ENCODE measurements around the gene ANKIB1. TPM values are rescaled to one million over a fixed set of nuclear protein-coding genes. Genes with fewer than 3 reads are reported as not detected.

The ANKIB1 gene
- total RNA-seq, result 10 to 100 TPM; 27.1 to 38.1 (median 36.8) TPM

- WGBS, 2 donors, result 0 to 1% methylated on average over 50 to 58 of the region's 71 CpGs
- no peaks in the 10 kb centered on the region for H3K36me3 ChIP-seq
- peak; percentile 23 to 90 for TF ChIP-seq EP300 (IDR thresholded peaks at IDR 0.05)
- TF ChIP-seq CTCF (IDR thresholded peaks at IDR 0.05), result peak in 3 of 5 experiments; percentile 7 to 48 (median 36)
- peak; percentile 17 to 56 for TF ChIP-seq POLR2A (IDR thresholded peaks at IDR 0.05)
- H3K9me3 ChIP-seq, result no peaks in the 10 kb centered on the region
- H3K4me3 ChIP-seq, result peak within 1 kb of the TSS; percentile 83 to 99 (median 98)
- DNase-seq (ENCODE audit: low spot score in 2 of 2), result peak; percentile 71 to 74
- H3K27ac ChIP-seq, result peak within 1 kb of the TSS; percentile 89 to 97 (median 92)
- H3K27me3 ChIP-seq, result no peaks in the 10 kb centered on the region
- peaks cover 0 to 51% (median 18%) of the 10 kb centered on the region in 4 donors for H3K4me1 ChIP-seq
These were observed at the start of gene ANKIB1, which contains the start of gene KRIT1 for GRCh38 chr7:92245487-92246359. TSS of gene ANKIB1 (plus strand) at chr7:92245974. CDS start at chr7:92294979, 49,005 bp downstream. TSS of gene KRIT1 (minus strand) at chr7:92245914. CDS start at chr7:92242135, 3,779 bp downstream.

- no peaks in the 10 kb centered on the region for H3K27me3 ChIP-seq
- no peaks in the 10 kb centered on the region for H3K4me1 ChIP-seq
- TF ChIP-seq EP300 (IDR thresholded peaks at IDR 0.05) (no peak), CTCF (IDR thresholded peaks at IDR 0.05) (no peak), POLR2A (IDR thresholded peaks at IDR 0.05) (no peak)
- peaks cover 0 to 87% (median 0%) of the 10 kb centered on the region in 3 donors for H3K36me3 ChIP-seq
- DNase-seq (ENCODE audit: low spot score in 2 of 2), result no peak
- H3K9me3 ChIP-seq, result no peaks in the 10 kb centered on the region
- no peak overlapping the region for H3K4me3 ChIP-seq
- no peak overlapping the region for H3K27ac ChIP-seq
- 92 to 97% methylated on average over 1 of the region's 1 CpG for WGBS, 2 donors
These were observed 45.0 kb upstream of the ANKIB1 start for GRCh38 chr7:92200791-92201190.

GRCh38 chr7:92205987-92206386, 39.8 kb upstream of the ANKIB1 start:
- no peak for DNase-seq (ENCODE audit: low spot score in 2 of 2)
- no peak overlapping the region for H3K4me3 ChIP-seq
- TF ChIP-seq EP300 (IDR thresholded peaks at IDR 0.05) (no peak), CTCF (IDR thresholded peaks at IDR 0.05) (no peak), POLR2A (IDR thresholded peaks at IDR 0.05) (no peak)
- H3K4me1 ChIP-seq, result no peaks in the 10 kb centered on the region
- no peaks in the 10 kb centered on the region for H3K27me3 ChIP-seq
- peaks cover 0 to 100% (median 13%) of the 10 kb centered on the region in 3 donors for H3K36me3 ChIP-seq
- peaks cover 0 to 23% (median 2%) of the 10 kb centered on the region in 4 donors for H3K9me3 ChIP-seq
- 97 to 100% methylated on average over 3 of the region's 3 CpGs for WGBS, 2 donors
- no peak overlapping the region for H3K27ac ChIP-seq

GRCh38 chr7:92206672-92207071, 39.1 kb upstream of the ANKIB1 start:
- DNase-seq (ENCODE audit: low spot score in 2 of 2), result no peak
- H3K4me1 ChIP-seq, result no peaks in the 10 kb centered on the region
- TF ChIP-seq POLR2A (IDR thresholded peaks at IDR 0.05) (no peak), EP300 (IDR thresholded peaks at IDR 0.05) (no peak), CTCF (IDR thresholded peaks at IDR 0.05) (no peak)
- peaks cover 0 to 23% (median 2%) of the 10 kb centered on the region in 4 donors for H3K9me3 ChIP-seq
- no peak overlapping the region for H3K4me3 ChIP-seq
- no peak overlapping the region for H3K27ac ChIP-seq
- no peaks in the 10 kb centered on the region for H3K27me3 ChIP-seq
- WGBS, 2 donors, result 92 to 100% methylated on average over 1 of the region's 1 CpG
- H3K36me3 ChIP-seq, result peaks cover 0 to 100% (median 13%) of the 10 kb centered on the region in 3 donors

GRCh38 chr7:92221766-92222165, 24.0 kb upstream of the ANKIB1 start:
- Histone ChIP-seq H3K4me3 (no peak overlapping the region), H3K9me3 (no peaks in the 10 kb centered on the region), H3K4me1 (no peaks in the 10 kb centered on the region), H3K36me3 (peaks cover 12 to 95% (median 13%) of the 10 kb centered on the region in 3 donors), H3K27me3 (no peaks in the 10 kb centered on the region), H3K27ac (no peak overlapping the region)
- DNase-seq (ENCODE audit: low spot score in 2 of 2), result no peak
- no peak for TF ChIP-seq CTCF (IDR thresholded peaks at IDR 0.05)
- 94 to 97% methylated on average over 3 of the region's 3 CpGs for WGBS, 2 donors

Data from tibial nerve (tissue), 4 donors.